Activated CD4-positive, alpha-beta T cell treated with anti-CD3 and anti-CD28 coated beads, Interleukin-2, amount 50 U/mL, for 24 hours (primary cell): ENCODE measurements around the gene SPATA20.

Experiments
- DNase-seq, 2 donors: peaks; one replicate each; pipeline ENCODE4 v3.0.0-alpha.2; 2020; ENCODE audit warnings: low read depth in 1 of 2, low spot score in 1 of 2

SPATA20 gene

DNA sequence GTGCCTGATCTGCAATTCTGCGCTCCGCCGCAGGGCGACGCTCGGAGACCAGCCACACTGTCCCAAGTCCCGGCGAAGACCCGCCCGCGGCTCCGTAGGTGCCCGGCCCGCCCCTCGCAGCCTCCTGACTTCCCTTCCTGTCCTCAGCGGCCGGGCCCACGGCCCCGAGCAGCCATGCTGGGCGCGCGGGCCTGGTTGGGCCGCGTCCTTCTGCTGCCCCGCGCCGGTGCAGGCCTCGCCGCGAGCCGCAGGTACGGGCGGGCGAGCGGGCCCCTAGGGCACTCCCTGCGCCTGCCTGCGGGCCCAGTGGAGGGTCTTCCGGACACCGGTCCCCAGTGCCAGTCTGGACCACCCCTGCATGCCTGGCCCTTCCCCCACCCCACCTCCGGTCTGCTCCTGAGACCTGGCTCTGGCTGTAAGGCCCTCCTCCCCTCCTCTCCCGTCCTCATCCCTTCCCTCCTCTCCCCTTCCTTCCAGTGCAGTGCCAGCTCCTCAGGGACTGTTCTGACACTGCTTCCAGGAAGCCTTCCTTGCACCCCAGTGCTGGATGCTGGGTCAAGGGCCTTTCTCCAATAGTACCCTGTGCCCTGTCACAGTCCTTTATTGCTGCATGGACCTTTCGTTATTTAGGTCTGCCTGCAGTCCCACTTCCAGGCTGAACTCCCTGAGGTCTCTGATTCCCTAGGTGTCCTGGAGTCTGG, at the start of gene SPATA20:
TSS of gene SPATA20 (plus strand) at position 140 of the 701 bp plus-strand sequence. CDS start at position 175, 35 bp downstream.
- peak; percentile 67 to 76 for DNase-seq

DNA sequence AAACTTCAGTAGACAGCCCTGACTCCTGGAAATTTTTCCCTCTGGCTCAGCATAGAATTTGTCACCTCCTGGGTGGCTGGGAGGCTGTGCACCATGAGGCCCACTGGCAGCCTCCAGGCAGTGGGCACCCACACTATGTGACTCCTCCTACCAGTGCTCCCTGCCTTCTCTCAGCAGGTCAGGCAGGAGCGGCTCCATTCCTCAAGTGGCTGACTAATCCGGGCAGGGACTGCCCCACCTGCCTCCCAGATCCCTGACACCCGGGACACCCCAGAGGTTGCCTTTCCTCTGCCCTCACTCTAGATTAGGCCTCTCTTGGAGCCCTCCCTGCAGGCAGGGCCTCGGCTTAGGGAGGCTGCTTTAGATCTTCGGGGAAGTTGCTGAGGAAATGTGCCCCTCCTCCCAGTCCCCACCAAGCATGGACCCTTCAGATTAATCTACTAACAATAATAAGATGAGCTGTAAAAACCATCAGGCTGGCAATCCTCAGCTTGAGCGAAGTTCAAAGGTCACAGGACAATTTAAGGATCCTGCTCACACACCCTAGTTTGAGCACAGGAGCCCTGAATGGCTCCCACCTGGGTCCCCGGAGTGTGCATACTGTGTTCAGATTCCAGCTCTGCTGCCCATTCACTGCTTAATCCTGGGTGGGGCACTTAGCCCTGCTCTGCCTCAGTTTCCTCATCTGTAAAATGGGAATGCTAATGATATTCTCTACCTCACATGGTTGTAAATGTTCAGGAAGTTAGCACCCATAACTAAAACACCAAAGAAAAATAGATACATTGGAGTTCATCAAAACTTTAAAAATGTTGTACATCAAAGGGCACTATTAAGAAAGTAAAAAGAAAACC, 48.7 kb upstream of the SPATA20 start:
- DNase-seq, result no peak

GRCh38 chr17:50499270-50499669, 47.7 kb upstream of the SPATA20 start:
- DNase-seq, result no peak

GRCh38 chr17:50499721-50500120, 47.3 kb upstream of the SPATA20 start:
- no peak for DNase-seq

GRCh38 chr17:50501054-50501453, 45.9 kb upstream of the SPATA20 start:
- DNase-seq, result no peak

- no peak for DNase-seq
Observed at GRCh38 chr17:50502301-50502990, 44.5 kb upstream of the SPATA20 start.

- no peak for DNase-seq
Observed at GRCh38 chr17:50505591-50506130, 41.3 kb upstream of the SPATA20 start.

- DNase-seq, result no peak
Observed at GRCh38 chr17:50506298-50506697, 40.7 kb upstream of the SPATA20 start.

DNA sequence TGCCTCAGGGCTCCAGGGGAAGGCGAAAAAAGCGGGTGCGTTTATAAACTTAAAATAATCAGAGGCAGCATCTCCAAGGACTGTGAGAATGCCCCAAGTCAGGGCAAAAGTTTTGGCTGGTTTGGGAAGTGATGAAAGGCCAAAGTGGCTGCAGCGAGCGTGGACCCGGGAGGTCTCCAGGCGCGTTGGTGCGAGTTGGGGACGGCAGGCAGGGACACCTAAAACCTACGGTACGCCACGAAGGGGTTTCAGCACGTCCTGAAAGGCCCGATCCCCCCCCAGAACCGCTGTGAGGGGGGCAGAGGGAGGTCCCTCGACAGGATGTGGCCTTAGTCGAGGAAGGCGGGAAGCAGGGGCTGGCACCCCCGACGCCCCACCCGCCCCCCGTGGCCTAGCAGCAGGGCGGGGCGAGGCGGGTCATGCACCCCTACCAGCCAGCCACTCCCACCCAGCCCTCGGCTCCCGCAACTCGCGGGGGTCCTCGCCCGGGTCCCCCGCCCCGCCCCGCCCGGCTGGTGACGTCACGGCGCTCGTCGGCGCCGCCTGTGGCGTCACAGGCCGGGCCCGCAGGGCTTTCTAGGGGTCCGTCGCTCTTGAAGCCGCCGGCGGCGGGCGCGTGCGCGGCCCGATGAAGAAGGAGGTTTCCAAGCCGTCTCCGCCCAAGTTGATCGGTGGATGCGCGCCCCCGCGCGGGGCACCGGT, 39.0 kb upstream of the SPATA20 start, which contains the start of gene MYCBPAP:
TSS of gene MYCBPAP (plus strand) at position 569 of the 702 bp plus-strand sequence. CDS start 236 bp downstream, outside the sequence.
- peak; percentile 50 to 73 for DNase-seq

GRCh38 chr17:50508573-50509460, 38.2 kb upstream of the SPATA20 start:
- no peak for DNase-seq

GRCh38 chr17:50511058-50511457, 35.9 kb upstream of the SPATA20 start:
- DNase-seq, result peak in 1 of 2 donors; percentile 48

DNA sequence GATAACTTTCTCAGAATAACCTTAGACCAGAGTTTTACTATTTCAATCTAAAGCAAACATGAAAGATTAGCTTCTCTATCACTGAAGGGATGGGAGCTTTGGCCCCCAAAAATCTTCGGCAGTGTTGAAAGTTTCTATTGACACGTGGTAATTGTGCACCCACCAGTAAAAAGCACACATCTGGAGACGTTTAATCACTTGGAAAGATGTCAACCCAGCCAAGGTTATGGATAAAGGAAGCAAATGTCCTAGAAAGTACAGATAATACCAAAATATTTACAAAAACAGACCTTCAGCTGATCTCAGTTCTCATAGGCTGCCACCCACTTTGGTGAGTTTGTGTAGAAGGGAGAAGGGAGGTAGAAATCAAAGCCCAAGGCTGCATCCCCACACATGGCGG, 33.5 kb upstream of the SPATA20 start:
- no peak for DNase-seq

- no peak for DNase-seq
Observed at GRCh38 chr17:50514388-50514787, 32.6 kb upstream of the SPATA20 start.

DNA sequence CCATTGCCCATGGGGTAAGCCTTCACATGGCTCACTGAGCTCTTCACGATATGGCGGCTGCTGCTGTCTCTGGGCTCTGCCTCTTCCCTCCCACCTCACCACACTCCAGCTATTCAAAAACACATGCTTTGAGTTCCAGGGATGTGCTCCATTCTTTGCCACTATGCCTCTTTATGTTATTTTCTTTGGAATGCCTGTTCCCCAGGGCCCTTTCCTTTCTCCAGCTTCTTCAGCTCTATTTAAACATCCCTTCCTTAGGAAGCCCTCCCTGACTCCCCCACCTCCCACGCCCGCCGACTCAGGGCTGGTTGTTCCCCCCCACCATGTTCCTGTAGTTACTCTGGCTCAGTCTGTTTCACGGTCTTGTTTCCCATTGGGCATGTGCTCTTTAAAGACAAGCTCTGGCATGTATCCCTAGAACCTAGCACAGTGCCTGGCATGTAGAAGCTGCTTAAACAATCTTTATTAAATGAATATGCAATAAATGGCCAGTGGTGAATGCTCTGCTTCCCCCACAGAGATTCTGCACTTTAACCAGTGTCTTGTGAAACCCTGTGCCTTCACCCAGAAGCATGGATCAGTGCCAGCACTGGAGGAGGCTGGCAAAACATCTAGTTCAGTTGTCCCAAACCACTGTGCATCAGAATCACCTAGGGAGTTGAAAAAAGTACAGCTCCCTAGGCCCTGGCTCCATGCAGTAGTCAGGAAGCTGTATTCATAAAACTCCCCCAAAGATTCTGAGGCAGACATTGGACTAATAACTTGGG, 31.9 kb upstream of the SPATA20 start:
- no peak for DNase-seq

DNA sequence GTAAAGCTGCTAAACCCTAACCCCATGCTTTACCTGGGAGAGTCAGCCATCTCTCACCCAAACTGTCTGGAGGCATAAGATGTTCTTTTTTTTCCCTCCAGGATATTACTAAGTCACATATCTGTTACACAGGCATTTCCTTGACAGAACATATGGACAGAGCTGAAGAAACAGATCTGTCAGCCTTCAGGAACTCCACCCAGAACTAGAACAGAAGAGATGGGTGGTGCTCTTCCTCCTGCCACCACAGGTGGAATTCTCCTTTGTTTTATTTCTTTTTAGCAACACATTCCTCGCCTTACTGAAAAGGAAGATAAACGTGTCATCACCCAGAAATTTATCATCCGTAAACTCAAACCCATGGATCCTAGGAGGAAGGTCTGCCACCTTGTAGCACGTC, 30.0 kb upstream of the SPATA20 start:
- no peak for DNase-seq

DNA sequence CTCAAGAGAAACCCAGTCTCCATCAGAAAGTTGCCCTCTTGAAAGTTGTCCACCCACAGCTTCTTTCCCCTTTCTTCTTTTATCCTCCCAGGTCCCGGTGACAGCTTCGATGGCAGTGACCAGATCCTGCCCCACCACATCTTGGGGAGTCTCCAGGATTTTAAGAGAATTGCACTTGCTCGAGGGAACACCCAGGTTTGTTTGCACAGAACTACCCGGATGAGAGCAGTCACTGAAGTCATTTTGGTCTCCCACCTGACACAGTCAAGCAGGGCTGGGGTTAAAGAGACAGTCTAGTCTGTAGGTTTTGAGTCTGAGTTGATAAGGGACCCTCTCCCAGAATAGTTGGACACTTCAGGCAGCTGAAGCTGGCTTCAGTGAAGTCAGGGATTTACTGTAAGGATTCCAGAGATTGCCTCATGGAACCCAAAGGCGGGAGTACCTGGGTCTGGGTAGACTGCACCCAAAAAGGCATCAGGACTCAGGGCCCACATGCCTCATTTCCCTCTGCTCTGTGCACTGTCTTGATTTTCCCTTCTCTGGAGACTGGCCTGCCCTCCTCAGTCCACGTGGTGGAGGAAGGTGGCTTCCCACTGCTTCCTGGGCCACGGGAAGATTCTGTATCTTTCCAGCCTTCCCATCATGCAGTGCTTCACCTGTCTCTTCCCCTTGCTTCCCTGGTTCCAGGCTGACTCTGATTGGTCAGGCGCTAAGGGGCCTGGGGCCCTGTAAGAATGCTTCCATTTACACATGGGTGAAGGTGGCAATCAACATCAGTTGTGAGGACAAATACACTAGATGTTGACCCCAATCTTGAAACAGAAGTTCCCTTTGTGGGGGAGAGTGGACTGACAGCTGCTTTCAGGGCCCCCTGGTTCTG, 29.2 kb upstream of the SPATA20 start:
- DNase-seq, result no peak

GRCh38 chr17:50518384-50519023, 28.5 kb upstream of the SPATA20 start:
- no peak for DNase-seq
